Stimulated activated CD8-positive, alpha-beta memory T cell treated with anti-CD3 and anti-CD28 coated beads, Interleukin-12 subunit alpha, Interleukin-12 subunit beta, amount 100 ng/mL, for 1 hour (primary cell): Measurements from ENCODE around the gene GEMIN8.

Experiments used
- DNase-seq: peaks from one replicate; pipeline ENCODE4 v3.0.0-alpha.2; 2020; ENCODE audit warnings: low read depth

GEMIN8 gene

DNA sequence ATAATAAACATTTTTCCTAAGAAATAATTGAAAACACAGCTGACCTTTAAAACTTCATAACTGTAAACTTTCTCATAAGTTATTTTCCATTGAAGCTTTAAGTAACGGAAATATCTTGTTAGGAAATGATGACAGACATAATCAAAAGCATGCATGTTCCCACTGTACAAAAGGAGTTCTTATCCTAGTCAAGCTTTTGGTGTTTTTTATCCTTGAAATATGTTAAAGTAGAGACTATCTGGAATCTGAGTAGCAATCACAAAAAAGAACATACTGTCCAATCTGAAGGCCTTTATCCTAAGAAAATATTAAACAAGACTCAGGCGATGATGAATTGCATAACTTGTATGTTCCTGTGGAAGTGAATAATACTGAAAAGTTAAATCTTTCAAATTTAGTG, 14.4 kb downstream of the GEMIN8 start:
- DNase-seq, result no peak

- DNase-seq, result no peak
These were observed 15.2 kb downstream of the GEMIN8 start for GRCh38 chrX:14014526-14014925.

DNA sequence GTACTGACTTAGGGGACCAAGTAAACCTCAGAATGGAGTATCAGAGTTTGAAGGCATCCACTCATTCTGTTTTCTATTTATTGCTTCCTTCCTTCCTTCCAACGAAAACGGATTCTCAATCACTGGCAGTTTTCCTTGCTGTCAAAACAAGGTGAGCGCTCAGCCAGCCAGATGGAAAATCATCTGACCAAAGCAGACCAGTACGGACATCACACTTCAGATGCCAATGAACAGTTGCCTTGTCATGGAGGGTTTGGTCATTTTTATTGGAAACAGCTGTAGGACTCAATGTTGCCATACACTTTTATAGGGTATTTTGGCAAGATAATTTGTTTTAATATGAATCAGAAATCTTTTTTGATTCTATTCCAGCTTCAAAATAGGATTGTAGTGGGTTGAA, 16.6 kb downstream of the GEMIN8 start:
- DNase-seq, result no peak

DNA sequence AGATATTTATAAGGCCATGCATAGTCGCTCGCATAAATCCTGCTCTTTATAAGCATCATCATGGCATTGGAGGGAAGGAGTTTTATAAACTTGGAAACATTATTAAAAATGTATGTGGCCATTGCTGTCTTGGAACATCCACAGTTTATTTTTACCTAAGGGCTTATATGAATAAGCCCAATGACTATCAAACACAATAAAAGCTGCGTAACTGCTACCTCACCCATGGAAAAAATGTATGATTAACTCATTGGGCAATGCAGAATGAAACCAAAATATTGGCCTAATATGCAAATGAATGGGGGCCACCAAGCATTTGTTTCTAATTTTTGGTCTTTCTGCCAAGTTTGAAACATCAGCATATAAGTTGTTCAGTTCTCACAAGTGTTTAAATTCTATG, 19.1 kb downstream of the GEMIN8 start:
- no peak for DNase-seq

- no peak for DNase-seq
These were observed 23.2 kb downstream of the GEMIN8 start for GRCh38 chrX:14006540-14006939.

GRCh38 chrX:14003876-14004425, 25.7 kb downstream of the GEMIN8 start:
- DNase-seq, result no peak

DNA sequence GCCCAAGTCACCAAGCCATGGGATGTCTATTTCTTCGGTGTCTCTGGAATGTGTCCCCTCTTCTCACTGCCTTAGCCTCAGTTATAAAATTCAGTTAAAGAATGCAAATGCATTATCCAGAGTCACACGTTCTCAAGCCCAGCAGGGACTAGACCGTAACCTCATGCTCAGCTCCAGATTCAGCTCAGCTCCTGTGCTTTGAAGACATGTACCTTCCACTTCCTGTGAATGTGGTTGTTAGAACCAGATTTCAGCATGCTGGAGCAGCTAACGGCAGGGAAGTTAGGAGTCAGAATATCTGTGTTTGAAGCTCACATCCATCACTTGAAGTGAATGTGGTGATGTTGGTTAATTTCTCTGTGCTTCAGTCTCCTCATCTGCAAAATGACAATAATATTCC, 26.7 kb downstream of the GEMIN8 start:
- DNase-seq, result no peak

- no peak for DNase-seq
These were observed 33.0 kb downstream of the GEMIN8 start for GRCh38 chrX:13996650-13997049.

DNA sequence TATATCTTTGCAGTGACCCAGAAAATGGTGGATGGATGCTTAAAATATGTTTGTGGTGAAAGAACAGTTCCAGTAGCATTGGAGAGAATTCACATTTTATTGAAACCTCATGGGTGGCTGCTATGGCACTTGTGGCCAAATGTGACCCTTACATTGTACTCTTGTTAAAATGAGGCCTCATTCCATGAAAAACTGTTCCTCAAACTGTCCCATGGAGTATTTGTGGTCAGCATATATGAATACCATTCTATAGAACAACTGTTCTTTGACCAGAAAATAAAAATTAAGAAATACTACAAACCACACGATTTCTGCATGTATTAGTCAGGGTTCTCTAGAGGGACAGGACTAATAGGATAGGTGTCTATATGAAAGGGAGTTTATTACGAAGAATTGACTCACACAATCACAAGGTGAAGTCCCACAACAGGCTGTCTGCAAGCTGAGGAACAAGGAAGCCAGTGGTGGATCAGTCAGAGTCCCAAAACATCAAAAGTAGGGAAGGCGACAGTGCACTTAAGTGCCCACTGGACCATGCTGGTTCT, 35.1 kb downstream of the GEMIN8 start:
- no peak for DNase-seq

DNA sequence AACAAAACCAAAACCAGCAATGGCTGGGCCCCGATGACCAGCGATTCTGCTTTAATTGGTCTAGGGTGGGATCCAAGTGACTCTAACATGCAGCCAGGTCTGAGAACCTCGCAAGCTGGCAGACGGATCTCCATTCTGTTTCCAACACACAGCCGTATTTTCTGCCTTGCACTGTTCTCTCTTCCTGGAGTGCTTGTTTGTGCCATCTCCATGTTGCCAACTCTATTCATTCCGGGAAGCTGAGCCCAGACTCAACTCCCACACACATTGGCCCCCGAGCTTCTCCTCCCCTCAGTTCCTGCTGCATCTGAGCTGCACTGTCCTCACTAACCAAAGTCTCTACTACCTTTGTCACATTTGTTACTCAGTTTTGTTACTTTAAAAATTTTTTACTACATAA, 35.6 kb downstream of the GEMIN8 start:
- DNase-seq, result no peak

GRCh38 chrX:13990126-13990800, 39.4 kb downstream of the GEMIN8 start:
- no peak for DNase-seq

GRCh38 chrX:13985697-13986435, 43.8 kb downstream of the GEMIN8 start:
- DNase-seq, result no peak

GRCh38 chrX:13983734-13984133, 46.0 kb downstream of the GEMIN8 start:
- DNase-seq, result no peak

DNA sequence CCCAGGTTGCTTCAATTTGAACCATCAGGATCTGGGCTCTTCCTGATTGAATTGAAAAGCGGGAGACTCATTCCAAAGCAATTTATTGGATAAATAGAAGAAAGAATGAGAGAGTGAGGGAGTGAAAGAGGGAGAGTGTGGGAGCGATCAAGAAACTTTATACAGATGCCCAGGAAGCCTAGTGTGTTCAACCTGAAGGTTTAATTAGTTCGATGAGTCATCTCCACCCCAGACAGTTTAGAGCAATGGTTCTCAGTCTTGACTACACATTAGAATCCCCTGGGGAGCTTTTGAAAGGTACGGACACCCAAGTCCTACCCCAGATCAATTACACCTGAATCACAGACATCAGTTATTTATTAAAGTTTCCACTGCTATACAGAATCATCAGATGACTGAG, 61.5 kb downstream of the GEMIN8 start:
- no peak for DNase-seq

- DNase-seq, result no peak
These were observed 62.1 kb downstream of the GEMIN8 start for GRCh38 chrX:13967636-13968035.

DNA sequence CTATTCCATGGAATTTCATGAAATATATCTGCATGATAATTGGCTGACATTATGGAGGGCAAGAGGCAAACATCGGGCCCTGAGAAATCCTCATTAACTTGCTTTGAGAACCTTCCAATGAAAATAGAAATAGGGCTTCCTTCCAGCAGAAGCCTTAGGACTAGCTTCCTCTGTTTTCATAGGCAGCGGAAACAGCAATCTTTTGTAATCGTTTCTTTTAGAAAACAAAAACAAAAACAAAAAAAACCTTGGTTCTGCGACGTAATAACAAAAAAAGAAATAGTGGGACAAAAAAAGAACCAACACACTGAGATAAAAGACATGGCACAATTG, 62.9 kb downstream of the GEMIN8 start:
- no peak for DNase-seq

- DNase-seq, result no peak
These were observed 63.5 kb downstream of the GEMIN8 start for GRCh38 chrX:13966071-13966792.

GRCh38 chrX:13965531-13965930, 64.2 kb downstream of the GEMIN8 start:
- no peak for DNase-seq

DNA sequence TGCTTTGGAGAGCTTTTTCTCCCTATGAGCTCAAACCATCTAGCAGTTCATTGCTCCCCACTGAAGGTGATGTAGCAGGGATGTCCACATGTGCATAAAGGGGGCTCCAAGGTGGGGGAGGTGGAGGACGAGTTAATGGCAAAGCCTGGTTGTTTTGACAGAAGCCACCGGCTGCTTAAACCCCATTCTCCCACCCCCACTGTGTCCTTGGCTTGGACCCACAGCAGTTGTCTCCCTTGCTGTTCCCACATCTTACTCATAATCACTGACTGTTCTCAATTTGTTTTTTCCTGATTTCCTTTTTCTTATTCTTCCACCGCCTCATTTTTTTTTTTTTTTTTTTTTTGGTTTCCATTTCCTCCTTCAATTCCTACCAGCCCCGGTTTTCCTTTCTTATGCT, 72.7 kb downstream of the GEMIN8 start:
- DNase-seq, result no peak
